UCSD-AML1 (cell line): Measurements from ENCODE around the gene MAST4.

Experiments
- DNase-seq: peaks from one replicate; lab custom pipeline; 2025; ENCODE audit not compliant: unreplicated experiment; lab: John Stamatoyannopoulos, UW

Gene MAST4

GRCh38 chr5:67031692-67032091 lies 435.5 kb downstream of the MAST4 start:
- no peak for DNase-seq

- DNase-seq: no peak
Measured at GRCh38 chr5:67032921-67033664, 436.9 kb downstream of the MAST4 start.

GRCh38 chr5:67033880-67034651 lies 437.9 kb downstream of the MAST4 start:
- no peak for DNase-seq

- no peak for DNase-seq
Measured at GRCh38 chr5:67035098-67035740, 439.0 kb downstream of the MAST4 start.

- DNase-seq: no peak
Measured at GRCh38 chr5:67037171-67037570, 441.0 kb downstream of the MAST4 start.

GRCh38 chr5:67038817-67039603 lies 442.8 kb downstream of the MAST4 start:
- DNase-seq: no peak

GRCh38 chr5:67042176-67043003 lies 446.2 kb downstream of the MAST4 start:
- DNase-seq: no peak

- DNase-seq: no peak
Measured at GRCh38 chr5:67043796-67044511, 447.8 kb downstream of the MAST4 start.

- DNase-seq: no peak
Measured at GRCh38 chr5:67045816-67046740, 449.9 kb downstream of the MAST4 start.

GRCh38 chr5:67047160-67047559 lies 451.0 kb downstream of the MAST4 start:
- peak; percentile 33 for DNase-seq

- no peak for DNase-seq
Measured at GRCh38 chr5:67047616-67048015, 451.4 kb downstream of the MAST4 start.

GRCh38 chr5:67050125-67050524 lies 453.9 kb downstream of the MAST4 start:
- no peak for DNase-seq

GRCh38 chr5:67050635-67051034 lies 454.4 kb downstream of the MAST4 start:
- no peak for DNase-seq

GRCh38 chr5:67051164-67051563 lies 455.0 kb downstream of the MAST4 start:
- no peak for DNase-seq

- no peak for DNase-seq
Measured at GRCh38 chr5:67052034-67052433, 455.8 kb downstream of the MAST4 start.

GRCh38 chr5:67053229-67053628 lies 457.0 kb downstream of the MAST4 start:
- no peak for DNase-seq

- no peak for DNase-seq
Measured at GRCh38 chr5:67058998-67059743, 463.0 kb downstream of the MAST4 start.
